VCaP (cell line): ENCODE measurements around the gene DEFB112.

ENCODE experiments used
- H3K27ac ChIP-seq: fragments of 450-650 bp; 2 replicates; pipeline ENCODE4 v1.5.1; 2017
- TF ChIP-seq, protein P1 (sequence below): fragments of 450-650 bp; conservative IDR thresholded peaks from 2 replicates; pipeline ENCODE4 v1.5.1; 2017; ENCODE audit warnings: mild to moderate bottlenecking, moderate library complexity

The DEFB112 gene

DNA sequence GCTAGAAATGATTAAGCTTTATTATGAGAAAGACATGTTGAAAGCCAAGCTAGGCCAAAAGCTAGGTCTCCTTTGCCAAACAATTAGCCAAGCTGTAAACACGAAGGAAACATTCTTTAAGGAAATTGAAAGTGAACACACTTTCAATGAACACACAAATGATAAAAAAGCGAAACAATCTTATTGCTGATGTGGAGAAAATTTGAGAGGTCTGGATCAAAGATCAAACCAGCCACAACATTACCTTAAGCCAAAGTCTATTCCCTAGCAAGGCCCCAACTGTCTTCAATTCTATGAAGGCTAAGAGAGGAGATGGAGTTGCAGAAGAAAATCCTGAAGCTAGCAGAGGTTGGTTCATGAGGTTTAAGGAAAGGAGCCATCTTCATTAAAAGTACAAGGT, 40.2 kb upstream of the DEFB112 start:
- no peak overlapping the region for H3K27ac ChIP-seq
- TF ChIP-seq, protein P1, sequence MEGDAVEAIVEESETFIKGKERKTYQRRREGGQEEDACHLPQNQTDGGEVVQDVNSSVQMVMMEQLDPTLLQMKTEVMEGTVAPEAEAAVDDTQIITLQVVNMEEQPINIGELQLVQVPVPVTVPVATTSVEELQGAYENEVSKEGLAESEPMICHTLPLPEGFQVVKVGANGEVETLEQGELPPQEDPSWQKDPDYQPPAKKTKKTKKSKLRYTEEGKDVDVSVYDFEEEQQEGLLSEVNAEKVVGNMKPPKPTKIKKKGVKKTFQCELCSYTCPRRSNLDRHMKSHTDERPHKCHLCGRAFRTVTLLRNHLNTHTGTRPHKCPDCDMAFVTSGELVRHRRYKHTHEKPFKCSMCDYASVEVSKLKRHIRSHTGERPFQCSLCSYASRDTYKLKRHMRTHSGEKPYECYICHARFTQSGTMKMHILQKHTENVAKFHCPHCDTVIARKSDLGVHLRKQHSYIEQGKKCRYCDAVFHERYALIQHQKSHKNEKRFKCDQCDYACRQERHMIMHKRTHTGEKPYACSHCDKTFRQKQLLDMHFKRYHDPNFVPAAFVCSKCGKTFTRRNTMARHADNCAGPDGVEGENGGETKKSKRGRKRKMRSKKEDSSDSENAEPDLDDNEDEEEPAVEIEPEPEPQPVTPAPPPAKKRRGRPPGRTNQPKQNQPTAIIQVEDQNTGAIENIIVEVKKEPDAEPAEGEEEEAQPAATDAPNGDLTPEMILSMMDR: no peak

DNA sequence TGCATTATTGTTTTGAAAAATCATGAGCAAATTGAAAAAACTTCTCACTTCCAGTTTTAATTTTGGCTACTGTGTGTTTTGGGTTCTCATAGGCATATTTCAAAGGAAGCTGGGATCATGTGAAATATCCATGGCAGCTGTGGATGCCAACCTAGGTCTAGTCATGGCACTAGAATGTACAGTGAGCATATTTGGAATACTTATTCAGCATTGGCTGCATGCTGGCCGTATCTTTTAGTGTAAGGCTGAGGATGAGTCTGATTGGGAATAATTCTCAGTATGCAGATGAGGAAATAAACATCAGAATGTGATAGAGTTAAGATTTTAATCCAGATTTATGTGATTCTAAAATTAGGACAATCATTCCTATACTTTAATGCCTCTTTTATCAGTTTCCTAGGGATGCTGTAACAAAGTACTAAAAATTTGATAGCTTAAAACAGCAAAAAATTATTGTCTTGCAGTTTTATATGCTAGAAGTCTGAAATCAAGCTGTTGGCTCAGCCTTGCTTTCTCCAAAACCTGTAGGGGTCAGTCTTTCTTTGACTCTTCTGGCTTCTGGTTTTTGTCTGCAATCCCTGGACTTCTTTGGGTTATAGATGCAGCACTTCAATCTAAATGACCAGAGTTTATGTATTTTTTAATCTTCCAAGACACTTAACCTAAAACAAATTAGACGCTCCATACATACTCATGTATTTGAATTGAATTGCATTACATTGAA, 37.7 kb upstream of the DEFB112 start:
- no peak overlapping the region for H3K27ac ChIP-seq
- TF ChIP-seq, protein P1: no peak; the same call in 1 of the 2 replicates

DNA sequence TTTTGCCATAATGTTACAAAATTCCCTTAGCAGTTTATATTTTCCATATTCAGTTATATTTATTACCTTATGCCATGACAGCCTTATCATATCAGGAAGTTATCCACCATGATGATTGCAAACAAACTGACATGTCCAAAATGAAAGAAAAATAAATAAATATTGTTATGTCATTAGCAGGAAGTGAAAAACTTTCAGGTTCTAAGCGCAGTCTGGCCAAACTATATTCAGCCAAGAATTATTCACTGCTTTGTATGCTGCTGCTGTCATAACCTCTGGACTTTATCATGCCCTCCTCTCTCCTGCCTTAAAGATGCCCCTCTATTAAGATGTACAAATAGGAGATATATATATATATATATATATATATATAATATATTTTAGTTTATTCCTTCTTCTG, 27.7 kb upstream of the DEFB112 start:
- no peak overlapping the region for H3K27ac ChIP-seq
- TF ChIP-seq, protein P1: no peak

DNA sequence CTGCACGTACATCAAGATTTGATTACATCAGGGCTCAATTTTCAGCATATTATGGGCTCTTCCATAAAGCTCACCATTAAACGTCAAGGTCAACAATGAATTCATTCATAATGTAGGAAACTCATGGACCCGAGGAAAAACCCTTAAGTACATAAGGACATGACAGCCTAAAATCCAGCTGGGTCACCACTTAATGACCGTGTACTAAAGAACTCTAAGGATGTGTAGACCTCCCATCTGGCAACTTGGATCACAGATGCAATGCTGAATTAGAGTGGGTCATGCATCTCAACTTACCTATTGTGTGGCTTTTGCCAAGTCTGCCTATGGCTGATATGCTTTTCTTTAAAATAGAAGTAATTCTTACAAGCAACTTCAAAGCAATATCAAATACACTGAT, 26.7 kb upstream of the DEFB112 start:
- no peak overlapping the region for H3K27ac ChIP-seq
- TF ChIP-seq, protein P1: no peak

- H3K27ac ChIP-seq: no peak overlapping the region
- TF ChIP-seq, protein P1: no peak
These were observed 22.2 kb upstream of the DEFB112 start for GRCh38 chr6:50071921-50072320.

GRCh38 chr6:50070101-50070500, 20.4 kb upstream of the DEFB112 start:
- TF ChIP-seq, protein P1: no peak

GRCh38 chr6:50062051-50062450, 12.3 kb upstream of the DEFB112 start:
- TF ChIP-seq, protein P1: peak; percentile 64

More at GRCh38 chr6:50070101-50070500, 20.4 kb upstream of the DEFB112 start:
- no peak overlapping the region for H3K27ac ChIP-seq

More at GRCh38 chr6:50062051-50062450, 12.3 kb upstream of the DEFB112 start:
- no peak overlapping the region for H3K27ac ChIP-seq
